Nephron (organoid): ENCODE data around the gene FAM168B.

ENCODE experiments used
- H3K27ac Mint-ChIP-seq, 3 experiments: 2 replicates each; pipeline ENCODE4 v1.8.0; 2020; ENCODE audit warnings: mixed read lengths in 3 of 3, mild to moderate bottlenecking in 2 of 3, moderate library complexity in 1 of 3
- H3K27me3 Mint-ChIP-seq: 2 replicates; pipeline ENCODE4 v1.8.0; 2021; ENCODE audit warnings: low read depth, mild to moderate bottlenecking, moderate library complexity, mixed read lengths
- H3K36me3 Mint-ChIP-seq: 2 replicates; pipeline ENCODE4 v1.8.0; 2020; ENCODE audit warnings: low read depth, mixed read lengths
- H3K4me1 Mint-ChIP-seq: 2 replicates; pipeline ENCODE4 v1.8.0; 2020; ENCODE audit warnings: mixed read lengths
- H3K4me3 Mint-ChIP-seq, 3 experiments: 2 replicates each; pipeline ENCODE4 v1.8.0; 2020; ENCODE audit warnings: mild to moderate bottlenecking in 3 of 3, mixed read lengths in 3 of 3, moderate library complexity in 2 of 3
- H3K9me3 Mint-ChIP-seq: 2 replicates; pipeline ENCODE4 v1.8.0; 2020; ENCODE audit warnings: mixed read lengths
- TF ChIP-seq, protein P1 (sequence below), 3 experiments: fragments of 200-600 bp; sonication (generic); IDR thresholded peaks; one replicate each; pipeline ENCODE4 v1.5.0; 2021; ENCODE audit warnings: antibody characterized with exemption in 3 of 3; ENCODE audit not compliant: unreplicated experiment in 3 of 3

Gene FAM168B

DNA sequence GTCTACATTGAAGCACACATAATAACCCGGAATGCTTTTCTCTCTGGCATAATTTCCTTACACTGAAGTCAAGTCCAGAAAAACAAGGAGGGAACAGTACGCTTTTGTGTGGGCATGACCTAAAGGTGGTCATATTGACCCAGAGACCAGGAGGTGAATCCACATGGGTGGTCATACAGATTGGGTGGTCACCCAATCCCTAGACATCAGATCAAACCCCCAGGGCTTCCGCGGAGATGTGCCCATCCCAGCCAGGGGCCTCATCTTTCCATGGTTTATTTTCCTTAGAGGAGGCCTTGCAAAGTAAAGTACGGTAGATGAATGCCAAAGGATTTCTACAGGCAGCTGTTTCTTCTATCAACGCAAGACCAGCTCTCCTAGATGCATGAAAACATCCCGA, 38.8 kb downstream of the FAM168B start:
- H3K36me3 Mint-ChIP-seq, result peaks cover 79% of the 10 kb centered on the region
- H3K4me1 Mint-ChIP-seq, result peaks cover 27% of the 10 kb centered on the region
- no peak overlapping the region for H3K4me3 Mint-ChIP-seq
- H3K27me3 Mint-ChIP-seq, result no peaks in the 10 kb centered on the region
- H3K27ac Mint-ChIP-seq, result no peak overlapping the region
- H3K9me3 Mint-ChIP-seq, result no peaks in the 10 kb centered on the region
- TF ChIP-seq, protein P1, sequence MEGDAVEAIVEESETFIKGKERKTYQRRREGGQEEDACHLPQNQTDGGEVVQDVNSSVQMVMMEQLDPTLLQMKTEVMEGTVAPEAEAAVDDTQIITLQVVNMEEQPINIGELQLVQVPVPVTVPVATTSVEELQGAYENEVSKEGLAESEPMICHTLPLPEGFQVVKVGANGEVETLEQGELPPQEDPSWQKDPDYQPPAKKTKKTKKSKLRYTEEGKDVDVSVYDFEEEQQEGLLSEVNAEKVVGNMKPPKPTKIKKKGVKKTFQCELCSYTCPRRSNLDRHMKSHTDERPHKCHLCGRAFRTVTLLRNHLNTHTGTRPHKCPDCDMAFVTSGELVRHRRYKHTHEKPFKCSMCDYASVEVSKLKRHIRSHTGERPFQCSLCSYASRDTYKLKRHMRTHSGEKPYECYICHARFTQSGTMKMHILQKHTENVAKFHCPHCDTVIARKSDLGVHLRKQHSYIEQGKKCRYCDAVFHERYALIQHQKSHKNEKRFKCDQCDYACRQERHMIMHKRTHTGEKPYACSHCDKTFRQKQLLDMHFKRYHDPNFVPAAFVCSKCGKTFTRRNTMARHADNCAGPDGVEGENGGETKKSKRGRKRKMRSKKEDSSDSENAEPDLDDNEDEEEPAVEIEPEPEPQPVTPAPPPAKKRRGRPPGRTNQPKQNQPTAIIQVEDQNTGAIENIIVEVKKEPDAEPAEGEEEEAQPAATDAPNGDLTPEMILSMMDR (IDR thresholded peaks at IDR 0.05; ENCODE audit: unreplicated experiment in 3 of 3), result no peak

DNA sequence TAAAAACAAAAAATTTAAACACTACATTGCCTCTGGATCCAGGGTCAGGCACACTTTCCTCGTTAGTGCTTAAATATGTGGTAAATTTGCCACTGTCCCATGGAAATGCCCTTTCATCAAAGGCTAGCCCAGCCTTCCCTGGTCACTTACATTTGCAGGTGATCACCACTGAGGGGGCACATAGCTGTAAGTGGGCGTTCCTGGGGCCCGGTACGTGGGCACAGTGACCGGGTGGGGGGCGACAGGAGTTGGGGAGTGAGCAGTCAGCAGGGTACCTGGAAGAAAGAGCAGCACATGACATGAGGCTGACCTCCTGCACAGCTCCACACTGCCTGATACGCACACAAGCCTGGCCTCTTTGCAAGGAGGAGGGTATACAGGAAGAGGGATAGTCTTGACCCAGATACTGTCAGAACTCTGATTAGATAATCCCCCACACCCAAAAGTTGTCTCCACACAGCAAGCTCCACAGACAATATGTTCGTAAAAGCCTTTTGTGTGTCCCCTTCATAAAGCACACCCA, 40.5 kb downstream of the FAM168B start:
- peaks cover 74% of the 10 kb centered on the region for H3K36me3 Mint-ChIP-seq
- no peaks in the 10 kb centered on the region for H3K9me3 Mint-ChIP-seq
- H3K27me3 Mint-ChIP-seq, result no peaks in the 10 kb centered on the region
- H3K4me3 Mint-ChIP-seq, result no peak overlapping the region
- peaks cover 17% of the 10 kb centered on the region for H3K4me1 Mint-ChIP-seq
- H3K27ac Mint-ChIP-seq, result no peak overlapping the region
- TF ChIP-seq, protein P1 (IDR thresholded peaks at IDR 0.05; ENCODE audit: unreplicated experiment in 3 of 3), result no peak

DNA sequence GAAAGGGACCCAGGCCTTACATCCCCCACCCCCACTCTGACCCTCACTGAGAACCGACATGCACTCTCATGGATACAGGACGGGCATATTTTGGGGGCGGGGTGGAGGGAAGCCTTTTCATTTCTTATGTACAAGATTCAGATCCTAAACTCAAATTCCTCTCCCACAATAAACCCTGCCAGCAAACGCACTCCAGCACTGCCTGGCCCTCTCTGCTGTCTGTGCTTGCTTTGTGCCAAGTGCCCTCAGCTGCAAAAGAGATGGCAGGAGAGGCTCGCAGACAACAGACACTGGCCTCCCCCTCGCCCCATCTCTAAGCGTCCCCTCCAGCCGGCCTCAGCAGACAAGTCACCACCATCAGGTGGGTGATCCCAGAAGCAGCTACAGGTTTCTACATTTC, 42.4 kb downstream of the FAM168B start:
- Mint-ChIP-seq H3K9me3 (no peaks in the 10 kb centered on the region), H3K27ac (no peak overlapping the region), H3K4me1 (peaks cover 1% of the 10 kb centered on the region), H3K36me3 (peaks cover 69% of the 10 kb centered on the region), H3K27me3 (no peaks in the 10 kb centered on the region), H3K4me3 (no peak overlapping the region)
- TF ChIP-seq, protein P1 (IDR thresholded peaks at IDR 0.05; ENCODE audit: unreplicated experiment in 3 of 3), result no peak

DNA sequence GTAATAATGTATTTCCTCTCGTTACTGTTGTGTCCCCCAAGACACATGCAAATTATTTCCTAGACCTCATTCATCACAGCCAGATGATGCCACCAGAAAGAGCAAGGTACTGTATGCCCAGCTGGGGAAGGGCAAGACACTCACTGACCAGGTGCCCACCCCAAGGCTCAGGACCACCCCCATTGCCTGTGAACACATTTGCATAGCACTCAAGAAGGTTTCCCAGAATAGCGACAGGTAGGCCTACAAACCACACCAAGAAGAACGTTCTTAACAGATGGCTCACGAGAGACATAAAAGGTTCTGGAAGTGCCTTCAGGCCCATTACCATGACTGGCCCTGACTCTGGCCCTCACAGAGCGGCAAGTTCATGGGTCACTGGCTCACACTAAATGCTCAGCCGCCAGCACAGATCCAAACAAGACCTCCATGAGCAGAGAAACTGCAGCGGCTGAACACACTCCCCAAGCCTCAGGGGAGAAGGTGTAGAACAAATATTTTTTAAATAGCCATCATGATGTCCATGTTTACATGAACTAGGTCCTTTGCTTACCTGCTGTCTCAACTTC, 44.0 kb downstream of the FAM168B start:
- H3K36me3 Mint-ChIP-seq, result peaks cover 53% of the 10 kb centered on the region
- H3K27me3 Mint-ChIP-seq, result no peaks in the 10 kb centered on the region
- no peaks in the 10 kb centered on the region for H3K9me3 Mint-ChIP-seq
- H3K27ac Mint-ChIP-seq, result no peak overlapping the region
- TF ChIP-seq, protein P1 (IDR thresholded peaks at IDR 0.05; ENCODE audit: unreplicated experiment in 3 of 3), result no peak
- no peak overlapping the region for H3K4me3 Mint-ChIP-seq
- no peaks in the 10 kb centered on the region for H3K4me1 Mint-ChIP-seq

DNA sequence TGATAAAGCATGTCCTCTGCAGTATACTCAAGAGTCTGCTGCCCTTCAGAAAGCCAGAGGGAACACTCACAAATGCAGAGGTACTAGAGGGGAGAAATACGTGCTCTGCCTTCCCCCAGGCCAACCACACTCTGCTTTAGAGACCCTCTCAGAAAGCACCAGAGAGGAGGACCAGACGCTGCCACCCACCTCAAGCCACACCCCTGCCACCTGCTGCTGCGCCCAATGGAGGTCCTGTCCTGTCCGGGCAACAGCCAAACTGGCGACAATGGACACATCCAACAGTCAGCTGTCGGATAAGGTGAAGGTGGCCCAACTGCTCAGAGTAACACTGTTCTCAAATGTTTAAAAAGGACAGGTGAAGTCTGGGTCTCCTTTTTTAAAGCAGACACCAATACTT, 44.6 kb downstream of the FAM168B start:
- no peaks in the 10 kb centered on the region for H3K4me1 Mint-ChIP-seq
- H3K9me3 Mint-ChIP-seq, result no peaks in the 10 kb centered on the region
- TF ChIP-seq, protein P1 (IDR thresholded peaks at IDR 0.05; ENCODE audit: unreplicated experiment in 3 of 3), result no peak
- H3K27ac Mint-ChIP-seq, result no peak overlapping the region
- H3K4me3 Mint-ChIP-seq, result no peak overlapping the region
- H3K27me3 Mint-ChIP-seq, result no peaks in the 10 kb centered on the region
- peaks cover 53% of the 10 kb centered on the region for H3K36me3 Mint-ChIP-seq

DNA sequence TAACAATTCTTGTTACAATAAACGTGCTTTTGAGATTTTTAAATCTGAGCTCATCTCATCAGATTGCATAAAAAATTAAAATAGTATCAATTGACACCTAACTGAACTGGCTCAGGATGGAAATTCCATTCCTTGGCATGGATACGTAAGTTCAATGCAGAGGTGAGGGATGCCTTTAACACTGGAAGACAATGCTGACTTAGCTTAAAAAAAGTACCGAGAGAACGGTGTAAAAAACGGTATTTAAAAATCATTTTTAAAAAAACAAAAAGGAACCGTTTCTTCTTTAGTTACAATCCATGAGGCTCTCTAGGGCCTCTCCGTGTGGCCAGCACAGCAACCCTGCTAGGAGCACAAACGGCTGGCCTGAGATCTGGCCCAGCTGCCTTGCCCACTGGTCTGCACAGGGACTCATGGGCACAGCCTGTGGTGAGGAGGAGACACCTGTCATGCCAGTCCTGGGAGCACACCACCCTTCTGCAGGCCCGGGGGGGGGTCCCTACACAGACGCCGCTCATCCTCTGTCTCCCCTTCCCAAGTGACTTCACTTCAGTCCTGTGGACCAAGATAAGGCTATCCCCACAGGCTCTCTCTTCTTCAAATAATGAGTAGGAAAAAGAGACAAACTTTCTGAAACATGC, 45.2 kb downstream of the FAM168B start:
- H3K4me3 Mint-ChIP-seq, result no peak overlapping the region
- no peaks in the 10 kb centered on the region for H3K4me1 Mint-ChIP-seq
- peaks cover 48% of the 10 kb centered on the region for H3K36me3 Mint-ChIP-seq
- TF ChIP-seq, protein P1 (IDR thresholded peaks at IDR 0.05; ENCODE audit: unreplicated experiment in 3 of 3), result no peak
- H3K27ac Mint-ChIP-seq, result no peak overlapping the region
- H3K27me3 Mint-ChIP-seq, result no peaks in the 10 kb centered on the region
- H3K9me3 Mint-ChIP-seq, result no peaks in the 10 kb centered on the region
